NCI-H446 treated with DMSO at 0.1 percent for 48 hours (cell line): ENCODE measurements around the gene BORCS5.
"Not testable (repeated sequence)": the region's sequence is repeated elsewhere in the genome, so short reads cannot be mapped to it uniquely, and the experiment has no call there.

ENCODE experiments used
- DNase-seq: peaks from one replicate; lab custom pipeline; 2025; lab: John Stamatoyannopoulos, UW

The BORCS5 gene

DNA sequence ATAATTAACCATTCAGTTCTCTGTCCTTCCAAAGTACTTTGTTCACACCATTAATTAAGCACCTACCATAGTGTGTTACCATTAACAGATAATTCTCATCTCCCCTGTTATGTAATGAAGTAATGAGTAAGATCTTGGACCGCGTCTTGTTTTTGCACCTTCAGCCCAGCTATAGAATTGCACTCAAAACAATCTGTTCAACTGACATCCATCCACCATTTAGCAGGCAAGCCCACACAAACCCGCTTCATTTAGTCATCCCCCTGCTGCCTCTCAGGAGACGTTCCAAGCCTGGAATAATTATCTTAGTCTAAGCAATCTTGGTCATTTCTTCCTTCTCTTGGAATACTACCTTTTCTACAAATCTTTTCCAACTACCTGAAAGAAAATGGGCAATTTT lies 131.4 kb downstream of the BORCS5 start:
- DNase-seq: peak; percentile 56

DNA sequence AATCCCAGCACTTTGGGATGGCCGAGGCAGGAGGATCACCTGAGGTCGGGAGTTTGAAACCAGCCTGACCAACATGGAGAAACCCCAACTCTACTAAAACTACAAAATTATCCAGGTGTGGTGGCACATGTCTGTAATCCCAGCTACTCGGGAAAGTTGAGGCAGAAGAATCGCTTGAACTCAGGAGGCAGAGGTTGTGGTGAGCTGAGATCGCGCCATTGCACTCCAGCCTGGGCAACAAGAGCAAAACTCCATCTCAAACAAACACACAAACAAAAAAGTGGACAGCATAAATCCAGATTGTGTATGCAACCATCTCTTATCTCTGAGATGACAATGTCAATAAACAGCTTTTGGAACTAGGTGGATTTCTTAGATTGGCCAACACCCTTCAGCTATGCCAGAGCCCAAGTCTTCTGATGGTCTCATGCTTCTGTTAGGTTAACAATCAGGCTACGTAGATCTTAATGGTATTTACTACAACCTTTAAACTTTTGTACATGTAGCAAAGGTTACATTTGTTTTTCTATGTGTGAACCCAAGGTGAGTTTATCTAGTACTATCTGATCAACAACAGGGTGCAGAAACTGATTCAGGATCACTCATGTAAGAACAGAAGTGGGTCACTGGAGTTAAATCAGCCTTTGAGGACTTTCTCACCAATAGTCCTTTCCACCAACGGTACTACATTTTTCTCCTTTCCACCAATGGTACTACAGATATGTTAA lies 132.1 kb downstream of the BORCS5 start:
- no peak for DNase-seq

DNA sequence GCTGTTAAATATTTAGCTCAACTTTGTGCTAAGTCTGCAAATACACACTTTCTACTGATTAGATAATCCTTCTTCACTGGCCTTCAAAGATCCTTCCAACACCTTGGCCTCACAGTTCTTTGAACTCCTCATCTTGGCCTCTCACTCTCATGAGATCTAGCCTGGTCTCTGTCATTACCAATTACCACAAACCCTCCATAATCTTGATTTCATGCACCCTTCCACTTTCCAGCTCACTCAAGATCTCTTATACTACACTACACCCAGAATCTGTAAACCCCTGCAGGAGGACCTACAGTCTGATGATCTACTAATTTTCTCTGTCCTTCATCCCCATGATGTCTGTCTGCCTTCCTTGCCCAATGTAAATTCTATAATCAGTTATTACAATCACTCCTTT lies 134.7 kb downstream of the BORCS5 start:
- DNase-seq: no peak

DNA sequence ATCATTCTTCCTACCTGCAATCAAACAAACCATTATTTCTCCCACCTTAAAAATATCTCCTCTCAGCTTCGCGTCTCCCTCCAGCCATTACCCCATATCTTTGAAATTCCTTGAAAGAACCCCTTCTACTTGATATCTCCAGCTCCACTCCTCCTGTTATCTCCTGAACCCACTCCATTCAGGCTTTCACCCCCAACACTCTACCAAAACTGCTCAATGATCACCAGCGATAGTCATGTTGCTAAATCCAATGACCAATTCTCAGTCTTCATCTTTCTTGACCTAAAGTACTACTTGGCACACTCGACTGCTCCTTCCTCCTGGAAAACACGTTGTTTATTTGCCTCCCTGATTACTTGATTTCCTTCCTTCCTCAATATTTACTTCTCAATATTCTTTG lies 135.7 kb downstream of the BORCS5 start:
- no peak for DNase-seq

DNA sequence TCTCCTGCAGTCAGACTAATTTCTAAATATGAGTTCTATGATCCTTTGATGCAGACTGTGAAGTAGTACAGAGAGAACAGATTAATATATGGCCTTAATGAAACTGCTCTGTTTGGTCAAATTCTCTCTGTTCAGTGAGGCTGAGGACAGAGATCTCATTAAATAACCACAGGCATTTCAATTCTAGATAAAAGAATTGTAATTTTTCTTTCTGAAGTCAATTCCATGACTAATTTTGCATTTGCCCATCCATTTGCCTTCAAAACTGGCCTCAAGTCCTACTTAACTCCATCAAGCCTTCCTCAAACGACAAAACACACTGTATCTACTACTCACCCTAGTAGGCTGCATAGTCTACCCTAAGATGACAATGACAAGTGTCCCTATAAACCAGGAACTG lies 138.7 kb downstream of the BORCS5 start:
- DNase-seq: no peak

DNA sequence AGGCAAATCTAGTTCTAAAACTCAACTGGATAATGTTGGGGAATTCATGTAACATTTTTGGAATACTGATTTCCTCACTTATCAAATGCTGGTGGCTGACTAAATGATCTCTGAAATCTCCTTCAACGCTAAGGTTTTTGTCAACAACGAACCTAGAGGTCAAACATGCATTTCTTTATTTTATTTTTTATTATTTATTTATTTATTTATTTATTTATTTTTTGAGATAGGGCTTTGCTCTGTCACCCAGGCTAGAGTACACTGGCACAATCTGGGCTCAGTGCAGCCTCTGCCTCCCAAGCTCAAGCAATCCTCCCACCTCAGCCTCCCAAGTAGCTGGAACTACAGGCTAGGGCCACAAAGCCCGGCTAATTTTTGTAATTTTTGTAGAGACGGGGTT lies 141.3 kb downstream of the BORCS5 start:
- no peak for DNase-seq

DNA sequence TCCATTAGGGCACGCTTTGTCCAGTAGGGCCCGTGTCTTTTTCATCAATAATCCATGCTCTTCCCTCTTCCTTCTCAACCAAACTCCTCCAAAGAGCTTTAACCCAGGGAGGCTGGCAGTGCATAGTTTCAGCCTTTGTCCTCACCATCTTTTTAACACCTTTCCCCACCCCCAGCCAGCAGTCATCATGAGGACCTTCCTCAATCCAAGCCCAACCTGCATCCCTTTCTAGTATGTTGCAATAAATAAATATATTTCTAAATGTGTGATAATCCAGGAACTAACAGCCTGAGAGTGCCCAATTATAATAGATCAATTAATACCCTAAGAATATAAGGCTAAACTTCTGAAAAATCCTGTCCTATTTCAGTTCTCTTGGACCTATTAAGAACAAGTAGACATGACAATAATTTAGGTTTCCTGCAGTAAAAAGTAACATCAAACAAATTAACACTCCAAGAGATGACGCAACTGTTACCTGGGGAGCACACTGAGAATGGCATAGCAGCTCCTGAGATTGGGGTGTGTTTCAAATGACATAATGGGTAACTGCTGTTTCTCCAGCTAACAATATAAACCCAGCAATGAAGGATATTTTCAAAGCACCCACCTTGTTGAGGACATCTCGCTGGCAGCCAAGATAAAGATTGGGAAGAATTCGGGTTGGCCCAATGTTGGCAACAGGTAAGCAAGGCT lies 143.2 kb downstream of the BORCS5 start:
- DNase-seq: no peak

DNA sequence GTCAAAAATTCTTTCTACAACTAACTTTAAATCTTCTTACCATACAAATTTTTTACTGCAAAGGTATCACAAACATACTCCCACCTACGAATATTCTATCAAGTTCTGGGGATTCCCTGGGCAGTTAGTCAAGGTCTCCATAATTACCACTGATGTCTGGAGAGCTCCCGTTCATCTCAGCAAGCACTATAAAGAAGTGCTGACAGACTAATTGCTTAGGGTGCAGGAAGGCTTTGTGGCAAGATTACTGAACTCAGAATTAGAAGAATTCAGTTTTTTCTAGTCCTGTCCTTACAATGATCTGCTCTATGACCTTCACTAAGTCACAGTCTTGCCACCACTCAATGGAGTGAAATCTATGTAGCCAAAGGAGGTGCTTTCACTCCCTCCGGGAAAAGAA lies 144.2 kb downstream of the BORCS5 start:
- no peak for DNase-seq

DNA sequence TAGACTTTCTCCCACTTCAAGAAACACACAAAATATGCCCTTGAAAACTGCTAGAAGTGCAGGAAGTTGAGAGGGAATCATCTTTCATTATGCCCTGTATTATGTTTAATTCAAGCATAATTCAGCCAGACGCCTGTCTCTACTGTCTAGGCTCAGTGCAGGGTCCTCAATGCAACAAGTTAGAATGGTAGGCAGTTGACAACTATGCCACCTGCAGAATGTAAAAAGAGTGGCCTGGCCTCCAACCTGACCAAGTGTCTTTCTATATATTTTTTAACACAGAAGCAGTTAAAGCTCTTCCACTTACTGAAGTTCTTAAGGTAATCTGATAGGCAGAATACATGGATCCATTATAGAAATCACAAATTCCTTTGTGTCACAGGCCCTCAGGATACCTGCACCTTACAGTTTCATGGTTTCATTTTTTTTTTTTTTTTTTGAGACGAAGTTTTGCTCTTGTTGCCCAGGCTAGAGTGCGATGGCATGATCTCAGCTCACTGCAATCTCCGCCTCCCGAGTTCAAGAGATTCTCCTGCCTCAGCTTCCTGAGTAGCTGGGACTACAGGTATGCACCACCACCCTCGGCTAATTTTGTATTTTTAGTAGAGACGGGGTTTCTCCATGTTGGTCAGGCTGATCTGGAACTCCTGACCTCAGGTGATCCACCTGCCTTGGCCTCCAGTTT lies 145.4 kb downstream of the BORCS5 start:
- DNase-seq: not testable (repeated sequence)

DNA sequence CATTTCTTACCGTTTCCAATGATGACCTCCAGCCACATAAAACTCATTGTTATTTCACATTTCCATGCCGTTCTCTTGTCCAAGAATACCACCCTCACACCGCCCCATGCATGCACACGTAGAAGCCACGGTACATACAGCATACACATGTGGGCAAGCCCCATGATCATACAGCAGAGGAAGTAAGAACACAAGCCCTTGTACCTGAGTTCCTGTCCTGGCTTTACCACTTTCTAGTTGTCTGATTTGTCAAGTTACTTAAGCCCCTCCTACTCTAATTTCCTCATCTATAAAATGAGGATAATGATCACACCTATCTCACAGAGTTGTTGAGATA lies 145.9 kb downstream of the BORCS5 start:
- DNase-seq: no peak

DNA sequence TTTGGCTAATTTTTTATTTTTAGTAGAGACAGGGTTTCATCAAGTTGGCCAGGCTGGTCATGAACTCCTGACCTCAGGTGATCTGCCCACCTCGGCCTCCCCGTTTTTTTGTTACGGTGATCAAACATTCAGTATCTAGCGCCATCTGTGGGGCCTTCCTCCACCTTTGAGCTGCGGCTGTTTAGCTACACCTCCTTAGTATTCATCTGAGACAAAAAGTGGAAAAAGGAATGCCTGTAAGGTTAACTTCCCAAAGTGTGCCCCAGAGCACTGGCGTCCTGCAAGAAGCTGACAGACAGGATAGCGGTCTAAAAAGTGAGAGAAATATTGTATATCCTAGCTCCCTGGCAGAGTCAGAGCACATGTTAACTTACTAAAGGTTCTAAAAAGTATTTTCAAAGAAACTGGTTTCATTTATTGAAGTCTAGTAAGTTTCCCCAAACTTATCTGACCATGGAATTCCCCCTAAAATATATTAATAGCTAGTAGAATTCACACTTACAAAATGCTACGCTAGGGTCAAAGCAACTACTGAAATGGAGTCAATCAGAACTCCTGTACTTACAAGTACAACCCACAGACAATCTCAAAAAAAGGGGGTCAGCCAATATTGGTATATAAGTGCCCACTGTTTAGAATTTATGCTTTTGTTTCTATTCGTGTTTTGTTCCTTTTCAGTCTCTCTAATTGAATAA lies 146.7 kb downstream of the BORCS5 start:
- DNase-seq: no peak

DNA sequence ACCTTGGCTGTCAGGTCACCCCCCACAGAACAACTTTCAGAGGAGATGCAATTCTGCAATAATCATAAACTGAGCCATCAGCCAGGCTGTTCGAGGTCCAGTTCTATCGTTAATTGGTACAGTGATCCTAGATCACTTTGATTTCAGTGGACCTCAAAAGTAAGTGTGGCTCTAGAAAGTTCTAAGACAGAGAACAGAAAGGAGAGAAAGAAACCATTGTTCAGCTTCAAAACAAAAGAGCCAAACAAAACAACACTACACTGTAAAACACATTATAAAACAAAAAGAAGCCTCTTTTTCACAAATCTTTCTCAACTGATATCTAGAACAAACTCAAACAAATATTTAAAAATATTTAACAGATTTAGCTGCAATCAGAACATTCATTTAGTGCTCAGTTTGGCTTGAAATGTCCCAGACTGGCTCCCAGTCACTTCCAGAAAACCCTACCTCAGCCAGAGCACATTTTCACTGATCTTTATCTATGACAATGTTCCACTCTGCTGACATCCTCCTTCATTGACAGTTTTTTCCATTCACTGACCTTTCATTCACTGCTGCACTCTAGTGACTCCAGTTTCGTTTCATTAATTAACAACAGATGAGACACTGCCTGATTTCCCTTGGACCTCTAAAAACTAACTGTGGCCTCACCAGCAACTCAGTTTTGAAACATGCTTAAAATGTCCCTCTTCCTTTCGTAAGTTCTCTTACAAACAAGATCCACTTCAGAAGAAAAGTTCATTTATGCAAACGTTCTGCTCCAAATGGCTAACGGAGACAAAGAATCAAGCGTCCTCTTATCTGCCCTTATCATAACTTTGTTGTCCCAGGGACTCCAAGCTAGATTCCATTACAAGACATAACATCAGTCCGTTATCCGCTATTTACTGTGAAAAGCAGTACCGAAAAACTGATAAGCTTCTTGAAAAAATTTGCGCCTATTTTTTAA lies 148.9 kb downstream of the BORCS5 start:
- DNase-seq: no peak

DNA sequence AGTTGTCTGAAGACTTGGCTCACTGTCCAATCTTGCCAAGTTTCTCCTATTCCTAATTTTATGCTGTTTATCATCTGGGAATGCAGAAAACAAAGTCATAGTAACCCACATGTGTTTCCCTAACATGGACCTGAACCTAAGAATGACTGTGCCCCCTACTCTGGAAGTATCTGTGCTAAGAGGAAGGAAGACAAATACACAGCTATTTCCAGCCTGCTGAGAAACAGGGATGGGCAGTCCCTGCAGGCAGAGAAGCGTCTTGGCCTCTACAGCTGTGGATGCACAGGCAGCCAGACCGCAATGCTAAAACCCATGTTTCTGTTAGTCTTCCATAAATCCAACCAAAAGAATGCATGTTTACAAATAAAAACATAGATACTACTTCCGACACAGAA lies 149.6 kb downstream of the BORCS5 start:
- DNase-seq: no peak

DNA sequence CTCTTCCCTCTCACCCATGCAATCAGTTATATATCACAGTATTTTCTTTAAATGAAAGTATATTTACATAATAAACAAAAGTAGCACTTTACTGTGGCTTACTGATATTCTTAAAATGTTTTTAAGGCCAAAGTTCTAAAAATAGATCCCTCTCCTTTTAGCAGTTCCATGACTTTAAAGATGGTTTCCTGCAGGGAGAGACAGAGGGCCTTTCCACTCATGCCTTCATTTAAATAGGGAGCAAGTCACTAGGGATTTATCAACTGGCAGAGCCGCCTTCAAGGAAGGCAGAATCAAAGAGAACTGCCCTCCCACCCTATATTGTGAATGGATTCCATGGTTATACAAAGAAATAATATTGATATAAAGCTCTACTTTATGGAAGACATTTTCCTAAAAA lies 150.2 kb downstream of the BORCS5 start:
- no peak for DNase-seq

DNA sequence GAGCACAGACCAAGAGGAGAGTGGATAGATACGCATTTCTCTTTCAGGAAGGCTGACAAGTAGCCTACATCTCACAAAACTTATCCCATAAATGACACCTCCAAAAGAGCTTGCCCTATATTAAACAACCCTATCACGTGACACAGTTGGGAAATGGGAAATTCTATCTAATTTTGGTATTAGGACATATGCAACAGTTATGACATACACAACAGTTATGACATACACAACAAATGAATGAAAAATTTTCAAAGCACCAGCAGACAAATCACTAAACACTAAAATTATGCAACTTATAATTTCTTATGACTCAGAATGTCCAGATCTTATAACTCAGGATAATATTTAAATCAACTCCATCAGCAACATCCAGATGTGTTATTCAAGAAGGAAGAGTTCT lies 151.7 kb downstream of the BORCS5 start:
- no peak for DNase-seq

DNA sequence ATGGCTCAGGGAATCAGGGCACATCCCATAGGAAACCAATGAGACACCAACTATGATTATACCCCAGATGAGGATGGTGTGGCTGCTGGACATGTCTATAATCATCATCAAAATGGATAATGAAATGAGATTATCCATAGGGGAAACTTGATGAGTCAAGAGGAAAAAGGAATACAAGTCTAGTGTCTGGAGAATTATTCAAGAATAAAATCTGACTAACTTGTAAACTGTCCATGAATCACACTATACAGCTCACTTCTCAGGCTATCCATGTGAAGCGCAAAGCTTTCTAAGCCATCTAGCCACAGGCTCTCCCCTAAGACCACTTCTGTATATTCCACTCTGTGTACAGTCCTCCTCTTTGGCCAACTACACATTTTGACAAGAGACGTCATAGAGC lies 153.3 kb downstream of the BORCS5 start:
- no peak for DNase-seq

DNA sequence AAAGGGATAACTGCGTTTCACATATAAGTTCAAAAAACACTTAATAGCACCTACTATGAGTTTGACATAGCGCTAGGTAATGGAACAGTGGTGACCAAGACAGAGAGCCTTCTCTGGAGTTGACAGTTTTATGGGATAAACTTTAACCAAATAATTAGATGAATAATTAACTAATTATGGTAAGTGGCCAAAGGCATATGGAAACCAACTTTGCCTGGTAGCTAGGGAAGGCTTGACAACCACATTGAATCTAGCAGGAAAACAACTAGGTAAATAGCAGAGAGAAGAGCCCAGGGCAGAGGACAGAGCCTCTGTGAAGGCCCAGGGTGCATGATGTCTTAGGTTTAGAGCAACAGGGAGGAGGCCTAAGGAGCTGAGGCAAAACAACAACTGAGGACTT lies 153.7 kb downstream of the BORCS5 start:
- DNase-seq: no peak

DNA sequence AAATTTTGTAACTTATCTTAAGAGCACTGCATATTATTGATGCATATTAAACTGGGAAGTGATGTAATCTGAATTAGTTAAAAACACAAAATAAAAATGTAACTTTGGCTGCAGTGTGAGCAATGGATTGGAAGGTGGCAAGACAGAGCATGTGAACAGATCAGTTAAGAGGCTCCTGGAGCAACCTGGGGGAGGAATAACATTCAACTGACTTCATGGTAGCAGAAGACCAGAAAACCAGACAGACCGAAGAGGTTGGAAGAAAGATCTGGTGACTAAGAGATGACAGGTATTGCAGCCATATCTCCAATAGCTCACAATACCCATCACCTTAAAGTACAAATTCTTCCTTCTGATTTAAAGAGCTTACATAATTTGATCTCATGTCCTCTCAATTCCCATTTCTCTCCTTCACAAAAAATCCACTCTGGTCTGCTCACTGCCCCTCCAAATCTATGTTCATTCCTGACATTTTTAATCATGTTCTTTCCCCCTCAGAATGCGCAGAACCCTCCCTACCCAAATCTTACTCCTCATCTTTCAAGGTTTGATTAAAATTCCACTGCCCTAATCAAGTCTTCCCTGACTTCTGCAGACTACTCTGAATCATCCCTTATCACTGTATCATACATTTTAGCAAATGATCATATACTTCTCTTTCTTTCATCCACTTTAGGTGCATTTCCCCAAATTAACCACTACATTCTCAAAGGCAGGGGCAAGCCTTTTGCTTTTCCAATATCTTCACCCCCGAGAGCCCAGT lies 154.3 kb downstream of the BORCS5 start:
- no peak for DNase-seq

DNA sequence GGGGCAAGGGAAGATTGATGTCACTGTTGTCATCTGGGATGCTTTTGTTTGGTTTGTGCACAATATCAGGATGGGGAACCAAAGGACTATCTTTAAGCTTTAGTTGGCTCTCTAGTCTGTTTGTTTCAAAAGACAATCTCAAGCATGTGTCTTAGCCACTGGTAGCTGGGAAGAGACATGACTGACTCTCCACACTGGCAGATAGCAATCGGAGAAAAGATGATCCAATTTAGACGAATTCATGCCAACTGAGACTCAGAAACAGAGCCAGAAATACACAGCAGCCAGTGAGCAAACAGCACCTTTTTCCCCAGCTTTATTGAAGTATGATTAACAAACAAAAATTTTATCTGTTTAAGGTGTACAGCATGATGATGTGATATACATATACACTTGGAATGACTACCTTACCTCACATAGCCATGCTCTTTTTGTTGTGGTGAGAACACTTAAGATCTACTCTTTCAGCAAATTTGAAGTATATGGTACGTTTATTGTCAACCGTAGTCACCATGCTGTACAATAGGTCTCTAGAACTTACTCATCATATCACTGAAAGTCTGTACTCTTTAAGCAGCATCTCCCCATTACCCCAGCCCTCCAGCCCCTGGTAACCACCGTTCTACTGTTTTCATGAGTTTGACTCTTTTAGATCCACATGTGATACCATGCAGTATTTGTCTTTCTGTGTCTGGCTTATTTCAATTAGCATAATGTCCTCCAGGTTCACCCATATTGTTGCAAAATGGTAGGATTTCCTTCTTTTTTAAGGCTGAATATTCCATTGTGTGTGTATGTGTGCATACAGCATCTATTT lies 155.2 kb downstream of the BORCS5 start:
- DNase-seq: no peak

DNA sequence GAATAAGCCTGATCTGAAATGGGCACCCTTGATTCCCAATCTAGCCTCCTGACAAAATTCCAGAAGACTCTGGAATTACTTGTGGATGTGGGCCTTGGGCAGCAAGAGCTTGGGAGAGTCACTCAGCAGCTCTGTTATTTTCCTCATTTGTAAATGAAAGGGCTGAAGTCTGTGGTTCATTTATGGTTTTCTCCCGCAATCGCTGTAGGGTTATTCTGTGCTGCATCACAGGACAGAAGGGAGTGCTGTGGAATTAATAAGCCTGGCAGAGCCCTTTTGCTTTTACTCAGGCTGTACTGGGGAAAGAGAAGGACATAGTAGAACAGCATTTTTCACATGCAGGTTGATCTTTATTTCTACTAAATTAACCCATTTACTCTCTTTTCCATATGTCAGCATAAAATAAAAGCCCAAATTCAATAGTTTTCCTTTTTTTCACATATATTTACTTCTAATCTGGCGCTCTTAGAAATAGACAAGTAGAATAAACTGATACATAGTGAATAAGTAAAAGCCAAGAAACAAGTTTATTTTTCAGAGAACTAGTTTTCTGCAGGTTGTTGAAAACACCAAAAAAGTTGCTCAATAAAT lies 156.6 kb downstream of the BORCS5 start:
- DNase-seq: no peak
